OCI-LY7 (cell line): ENCODE results near the gene KIF1A.

Experiments used
- EZH2phosphoT487 ChIP-seq: fragments of 200-600 bp; sonication (generic); IDR thresholded peaks from 2 replicates; pipeline ENCODE4 v1.6.1; 2018; ENCODE audit warnings: low read depth, borderline replicate concordance, mild to moderate bottlenecking, mixed run types, antibody characterized with exemption, low read length, moderate library complexity, mixed read lengths
- TF ChIP-seq, protein P1 (sequence below): fragments of 200-600 bp; sonication (generic); conservative IDR thresholded peaks from 2 replicates; pipeline ENCODE4 v1.5.1; 2014; ENCODE audit warnings: mild to moderate bottlenecking, antibody characterized with exemption, low read length, moderate library complexity, mixed read lengths

DNA sequence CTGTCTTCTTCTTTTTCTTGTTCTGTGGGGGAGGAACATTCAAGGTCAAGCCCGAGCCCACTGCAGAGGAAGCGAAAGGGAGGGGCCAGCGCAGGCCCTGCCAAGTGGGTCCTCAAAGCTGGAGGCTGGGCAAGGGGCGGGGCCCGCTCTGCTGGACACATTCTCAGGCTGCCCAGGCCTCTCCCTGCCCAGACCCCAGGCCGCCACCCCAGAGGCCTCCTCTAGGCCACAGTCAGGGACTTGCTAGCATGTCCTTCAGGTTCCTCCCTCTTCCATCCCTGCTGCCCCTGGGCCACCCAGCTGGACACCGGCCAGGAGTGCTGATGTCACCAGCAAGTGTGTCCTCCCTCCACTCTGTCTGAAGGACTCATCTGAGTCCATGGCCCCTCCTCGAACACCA, 44.1 kb downstream of the KIF1A start:
- TF ChIP-seq, protein P1, sequence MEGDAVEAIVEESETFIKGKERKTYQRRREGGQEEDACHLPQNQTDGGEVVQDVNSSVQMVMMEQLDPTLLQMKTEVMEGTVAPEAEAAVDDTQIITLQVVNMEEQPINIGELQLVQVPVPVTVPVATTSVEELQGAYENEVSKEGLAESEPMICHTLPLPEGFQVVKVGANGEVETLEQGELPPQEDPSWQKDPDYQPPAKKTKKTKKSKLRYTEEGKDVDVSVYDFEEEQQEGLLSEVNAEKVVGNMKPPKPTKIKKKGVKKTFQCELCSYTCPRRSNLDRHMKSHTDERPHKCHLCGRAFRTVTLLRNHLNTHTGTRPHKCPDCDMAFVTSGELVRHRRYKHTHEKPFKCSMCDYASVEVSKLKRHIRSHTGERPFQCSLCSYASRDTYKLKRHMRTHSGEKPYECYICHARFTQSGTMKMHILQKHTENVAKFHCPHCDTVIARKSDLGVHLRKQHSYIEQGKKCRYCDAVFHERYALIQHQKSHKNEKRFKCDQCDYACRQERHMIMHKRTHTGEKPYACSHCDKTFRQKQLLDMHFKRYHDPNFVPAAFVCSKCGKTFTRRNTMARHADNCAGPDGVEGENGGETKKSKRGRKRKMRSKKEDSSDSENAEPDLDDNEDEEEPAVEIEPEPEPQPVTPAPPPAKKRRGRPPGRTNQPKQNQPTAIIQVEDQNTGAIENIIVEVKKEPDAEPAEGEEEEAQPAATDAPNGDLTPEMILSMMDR = no peak
- no peak for TF ChIP-seq EZH2phosphoT487
